ENCODE data around the gene GRIP2.

- no peak for TF ChIP-seq EZH2 (IDR thresholded peaks at IDR 0.05; ENCODE audit: low read length)
- no peak for TF ChIP-seq CTCF (optimal IDR thresholded peaks at IDR 0.05 in 1 of 3, IDR thresholded peaks at IDR 0.05 in 1 of 3, conservative IDR thresholded peaks at IDR 0.05 in 1 of 3; ENCODE audit: extremely low read depth in 1 of 3, insufficient read depth in 2 of 3, low read length in 3 of 3)
These were observed 25.9 kb upstream of the GRIP2 start for GRCh38 chr3:14565868-14566588.
